Naive B cell (primary cell): Measurements from ENCODE around the gene RTN4R. TPM values are rescaled to one million over a fixed set of nuclear protein-coding genes. Genes with fewer than 3 reads are reported as not detected.
"Not testable (repeated sequence)": the region's sequence is repeated elsewhere in the genome, so short reads cannot be mapped to it uniquely, and the experiment has no call there.

Experiments
- ATAC-seq, 2 donors: fragments of 150-1000 bp; cut with Tn5 transposase; 2 replicates each; pipeline ENCODE4 v1.10.0; 2021; ENCODE audit warnings: low read depth in 2 of 2, mild to moderate bottlenecking in 2 of 2, moderate library complexity in 2 of 2
- DNase-seq: peaks from one replicate; pipeline ENCODE4 v3.0.0; 2022
- H3K27ac Mint-ChIP-seq, 6 donors: one replicate each; pipeline ENCODE4 v1.8.0; 2020 to 2022; ENCODE audit warnings: mild to moderate bottlenecking in 6 of 6, mixed read lengths in 6 of 6, moderate library complexity in 5 of 6, inconsistent platforms in 2 of 6
- H3K27me3 Mint-ChIP-seq, 3 donors: one replicate each; pipeline ENCODE4 v1.8.0; 2021 to 2022; ENCODE audit warnings: mixed read lengths in 3 of 3, mild to moderate bottlenecking in 1 of 3
- H3K36me3 Mint-ChIP-seq, 2 donors: one replicate each; pipeline ENCODE4 v1.8.0; 2020 to 2022; ENCODE audit warnings: mixed read lengths in 2 of 2, inconsistent platforms in 1 of 2, mild to moderate bottlenecking in 1 of 2
- H3K4me1 Mint-ChIP-seq, 3 donors: one replicate each; pipeline ENCODE4 v1.8.0; 2020 to 2022; ENCODE audit warnings: mixed read lengths in 3 of 3, inconsistent platforms in 1 of 3, mild to moderate bottlenecking in 1 of 3, moderate library complexity in 1 of 3
- H3K4me3 Mint-ChIP-seq, 8 donors: one replicate each; pipeline ENCODE4 v1.8.0; 2020 to 2022; ENCODE audit warnings: mild to moderate bottlenecking in 8 of 8, mixed read lengths in 8 of 8, moderate library complexity in 8 of 8, inconsistent platforms in 2 of 8
- H3K9me3 Mint-ChIP-seq, 7 donors: one replicate each; pipeline ENCODE4 v1.8.0; 2020 to 2022; ENCODE audit warnings: mixed read lengths in 7 of 7, mild to moderate bottlenecking in 5 of 7, inconsistent platforms in 2 of 7, moderate library complexity in 1 of 7
- polyA plus RNA-seq, 6 donors: library from polyadenylated mRNA; unstranded; fragments of 300-500 nt; fragmentation: Illumina TruSeq; gene quantifications; one replicate each; pipeline ENCODE4 v1.2.3, GENCODE V29; 2021; ENCODE audit warnings: low read depth in 6 of 6

The RTN4R gene
- polyA plus RNA-seq, result not detected

GRCh38 chr22:20268279-20269012 is at the start of gene RTN4R:
Gene RTN4R, minus strand, starts transcription at chr22:20268318. Its CDS starts 226 bp downstream, at chr22:20268092.
- peak; percentile 81 to 87 for ATAC-seq
- H3K36me3 Mint-ChIP-seq, result no peaks in the 10 kb centered on the region
- H3K27ac Mint-ChIP-seq, result peak within 1 kb of the TSS in 1 of 6 donors; percentile 72
- no peaks in the 10 kb centered on the region for H3K9me3 Mint-ChIP-seq
- peaks cover 0 to 15% (median 3%) of the 10 kb centered on the region in 3 donors for H3K4me1 Mint-ChIP-seq
- H3K27me3 Mint-ChIP-seq, result peaks cover 4 to 43% (median 7%) of the 10 kb centered on the region in 3 donors
- H3K4me3 Mint-ChIP-seq, result peak within 1 kb of the TSS; percentile 75 to 86 (median 82)
- DNase-seq, result peak; percentile 44

DNA sequence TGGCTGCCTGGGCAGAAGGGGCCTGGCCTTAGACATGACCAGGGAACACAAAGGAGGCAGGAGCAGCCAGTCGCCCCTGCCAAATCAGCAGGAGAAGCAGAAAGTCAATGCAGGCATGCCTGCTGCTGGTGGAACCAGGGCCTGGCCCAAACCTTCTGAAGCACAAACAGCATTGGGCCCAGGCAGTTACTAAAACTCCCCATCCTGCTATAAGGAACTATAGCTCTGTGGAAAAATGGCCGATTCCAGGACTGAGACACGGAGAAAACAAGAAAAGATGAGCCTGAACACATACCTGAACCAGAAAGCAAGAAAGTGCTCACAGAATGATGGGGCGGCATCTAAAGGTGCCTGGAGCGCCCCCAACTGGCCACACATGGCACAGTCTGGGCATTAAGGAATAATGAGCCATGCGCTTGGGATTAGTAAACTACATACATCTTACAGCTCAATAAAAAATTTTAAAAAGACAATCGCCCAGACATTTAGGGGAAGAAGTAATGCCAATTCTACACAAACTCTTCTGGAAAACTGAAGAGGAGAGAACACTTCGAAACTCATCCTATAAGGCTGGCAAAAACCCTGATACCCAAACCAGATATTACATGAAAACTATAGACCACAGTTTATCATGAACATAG is 49.4 kb upstream of the RTN4R start:
- H3K27me3 Mint-ChIP-seq, H3K36me3 Mint-ChIP-seq, DNase-seq, ATAC-seq, H3K9me3 Mint-ChIP-seq: not testable (repeated sequence)
- Mint-ChIP-seq H3K4me3 (peak overlapping the region; percentile 49 to 94 (median 74)), H3K27ac (peak overlapping the region in 1 of 6 donors; percentile 6), H3K4me1 (peaks cover 6 to 45% (median 31%) of the 10 kb centered on the region in 3 donors)

DNA sequence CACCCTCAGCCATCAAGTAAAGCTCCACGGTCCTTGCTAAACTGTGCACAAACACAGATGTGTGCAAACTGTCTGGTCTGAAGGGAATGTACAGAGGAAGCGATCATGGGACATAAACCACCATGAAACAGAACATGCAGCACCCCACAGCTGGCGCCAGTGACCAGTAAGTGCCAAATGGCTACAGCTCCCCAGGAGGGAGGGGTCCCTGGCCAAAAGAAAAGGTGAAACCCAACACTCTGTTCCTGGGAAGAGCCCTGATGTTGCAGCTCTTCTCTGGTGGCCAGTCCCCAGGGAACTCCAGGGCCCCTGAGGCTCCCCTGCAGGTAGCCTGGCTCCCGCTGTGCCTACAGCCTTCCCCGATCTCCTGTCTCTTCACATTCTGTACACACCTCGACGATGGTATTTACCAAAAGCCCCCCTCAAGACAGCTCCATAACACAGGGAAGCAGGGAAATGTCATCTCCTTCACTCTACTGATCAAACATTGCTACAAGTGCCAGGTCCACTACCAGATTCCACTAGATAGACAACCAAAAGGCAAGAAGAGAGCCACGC is 48.8 kb upstream of the RTN4R start:
- Mint-ChIP-seq H3K27me3 (no peaks in the 10 kb centered on the region), H3K36me3 (no peaks in the 10 kb centered on the region), H3K4me3 (peak overlapping the region in 2 of 8 donors; percentile 35 to 93), H3K9me3 (no peaks in the 10 kb centered on the region), H3K4me1 (peaks cover 6 to 45% (median 31%) of the 10 kb centered on the region in 3 donors), H3K27ac (no peak overlapping the region)
- ATAC-seq, result no peak
- DNase-seq, result no peak

DNA sequence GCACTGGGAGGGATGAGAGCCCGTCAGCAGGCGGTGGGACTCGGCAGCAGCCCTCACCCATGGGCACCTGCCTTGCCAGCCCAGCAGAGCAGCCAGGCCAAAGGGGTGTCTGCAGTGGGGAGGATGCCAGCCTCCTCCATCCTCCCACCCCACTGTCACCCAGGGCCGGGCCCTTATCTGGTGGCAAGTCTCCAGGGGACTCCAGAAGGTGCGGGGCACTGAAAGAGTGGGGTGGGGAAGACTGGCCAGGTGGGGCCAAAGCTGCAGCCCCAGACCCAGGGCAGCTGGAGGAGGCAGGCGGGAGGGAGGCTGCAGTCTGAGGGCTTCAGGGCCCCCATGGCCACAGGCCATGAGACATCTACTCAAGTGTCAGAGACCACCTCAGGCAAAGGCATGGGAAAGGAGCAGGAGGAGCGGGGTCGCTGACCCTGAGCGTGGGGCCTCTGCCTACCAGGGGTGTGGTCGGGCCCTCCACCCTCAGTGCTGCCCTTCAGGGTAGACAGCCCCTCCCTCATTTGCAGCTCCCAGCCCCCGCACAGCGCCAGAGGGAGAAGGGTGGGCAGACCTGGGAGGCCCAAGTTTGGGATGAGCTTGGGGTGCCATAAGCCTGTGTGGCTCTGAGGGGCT is 48.2 kb upstream of the RTN4R start:
- Mint-ChIP-seq H3K4me3 (peak overlapping the region in 1 of 8 donors; percentile 25), H3K9me3 (no peaks in the 10 kb centered on the region), H3K27ac (no peak overlapping the region), H3K27me3 (no peaks in the 10 kb centered on the region), H3K4me1 (peaks cover 6 to 42% (median 29%) of the 10 kb centered on the region in 3 donors), H3K36me3 (no peaks in the 10 kb centered on the region)
- no peak for ATAC-seq
- DNase-seq, result no peak

GRCh38 chr22:20315337-20316216 is 47.5 kb upstream of the RTN4R start:
- Mint-ChIP-seq H3K4me1 (peaks cover 2 to 34% (median 25%) of the 10 kb centered on the region in 3 donors), H3K4me3 (no peak overlapping the region), H3K9me3 (no peaks in the 10 kb centered on the region), H3K27me3 (no peaks in the 10 kb centered on the region), H3K36me3 (no peaks in the 10 kb centered on the region), H3K27ac (no peak overlapping the region)
- DNase-seq (no peak), ATAC-seq (no peak)

- H3K4me3 Mint-ChIP-seq, DNase-seq, H3K36me3 Mint-ChIP-seq: not testable (repeated sequence)
These were observed 46.7 kb upstream of the RTN4R start for GRCh38 chr22:20314741-20315336.

DNA sequence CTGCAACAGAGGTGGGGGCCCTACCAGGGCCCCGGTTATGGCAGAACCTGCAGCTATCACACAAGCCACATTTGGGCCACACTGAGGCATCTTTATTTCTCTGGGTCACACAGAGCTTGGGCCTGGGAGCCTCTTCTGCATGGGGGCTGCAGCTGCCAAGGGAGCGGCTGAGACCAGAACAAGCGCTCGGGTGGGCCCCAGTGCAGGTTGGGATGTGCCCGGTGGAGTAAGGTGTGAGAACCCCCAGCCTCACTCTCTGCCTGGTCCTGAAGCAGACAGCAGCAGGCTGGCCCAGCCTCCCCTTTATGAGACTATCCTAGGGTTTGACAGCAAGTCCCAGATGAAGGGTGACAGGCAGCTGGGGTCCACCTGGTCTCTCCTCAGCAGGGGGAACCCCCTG is 46.1 kb upstream of the RTN4R start:
- H3K27me3 Mint-ChIP-seq, DNase-seq, H3K4me3 Mint-ChIP-seq, ATAC-seq, H3K27ac Mint-ChIP-seq, H3K9me3 Mint-ChIP-seq, H3K36me3 Mint-ChIP-seq: not testable (repeated sequence)
- peaks cover 0 to 27% (median 21%) of the 10 kb centered on the region in 3 donors for H3K4me1 Mint-ChIP-seq

More at GRCh38 chr22:20314741-20315336, 46.7 kb upstream of the RTN4R start:
- H3K27ac Mint-ChIP-seq, H3K27me3 Mint-ChIP-seq, ATAC-seq, H3K9me3 Mint-ChIP-seq: not testable (repeated sequence)
- H3K4me1 Mint-ChIP-seq, result peaks cover 0 to 31% (median 24%) of the 10 kb centered on the region in 3 donors

DNA sequence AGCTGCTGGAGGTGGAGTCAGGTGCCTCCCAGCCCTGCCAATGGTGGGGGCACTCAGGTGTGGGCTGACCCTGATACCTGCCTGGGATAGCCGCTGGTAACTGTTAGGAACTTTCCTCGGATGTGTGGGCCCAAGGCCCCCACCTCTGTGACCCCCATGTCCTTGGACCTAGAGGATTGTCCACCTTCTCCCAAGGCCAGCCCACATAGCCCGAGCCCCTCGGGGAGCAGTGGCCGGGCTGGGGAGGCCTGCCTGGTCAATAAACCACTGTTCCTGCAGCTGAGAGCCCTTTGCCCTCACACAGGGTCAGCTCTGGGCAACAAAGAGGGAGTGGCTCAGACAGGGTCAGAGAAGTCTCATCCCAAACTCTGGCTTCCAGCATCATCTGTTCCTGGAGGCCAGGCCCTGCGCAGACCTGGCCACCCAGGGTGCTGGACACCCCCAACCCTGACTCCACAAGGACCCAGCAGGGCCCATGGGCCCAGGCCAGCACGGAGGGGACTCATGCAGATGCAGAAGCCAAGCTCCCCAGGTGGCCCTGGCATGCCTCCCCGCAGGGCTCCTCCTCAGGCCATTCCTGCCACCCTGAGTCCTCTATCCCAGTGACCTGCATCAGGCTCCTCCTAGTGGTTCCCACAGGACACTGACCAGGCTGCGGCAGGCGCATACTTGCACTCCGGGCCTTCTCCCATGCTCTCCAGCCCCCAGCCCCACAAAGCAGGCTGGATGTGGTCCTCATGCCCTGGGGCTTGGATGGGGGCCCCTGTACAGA is 45.4 kb upstream of the RTN4R start:
- ATAC-seq, DNase-seq, H3K4me3 Mint-ChIP-seq, H3K27ac Mint-ChIP-seq, H3K9me3 Mint-ChIP-seq, H3K27me3 Mint-ChIP-seq, H3K36me3 Mint-ChIP-seq: not testable (repeated sequence)
- peaks cover 0 to 24% (median 14%) of the 10 kb centered on the region in 3 donors for H3K4me1 Mint-ChIP-seq

DNA sequence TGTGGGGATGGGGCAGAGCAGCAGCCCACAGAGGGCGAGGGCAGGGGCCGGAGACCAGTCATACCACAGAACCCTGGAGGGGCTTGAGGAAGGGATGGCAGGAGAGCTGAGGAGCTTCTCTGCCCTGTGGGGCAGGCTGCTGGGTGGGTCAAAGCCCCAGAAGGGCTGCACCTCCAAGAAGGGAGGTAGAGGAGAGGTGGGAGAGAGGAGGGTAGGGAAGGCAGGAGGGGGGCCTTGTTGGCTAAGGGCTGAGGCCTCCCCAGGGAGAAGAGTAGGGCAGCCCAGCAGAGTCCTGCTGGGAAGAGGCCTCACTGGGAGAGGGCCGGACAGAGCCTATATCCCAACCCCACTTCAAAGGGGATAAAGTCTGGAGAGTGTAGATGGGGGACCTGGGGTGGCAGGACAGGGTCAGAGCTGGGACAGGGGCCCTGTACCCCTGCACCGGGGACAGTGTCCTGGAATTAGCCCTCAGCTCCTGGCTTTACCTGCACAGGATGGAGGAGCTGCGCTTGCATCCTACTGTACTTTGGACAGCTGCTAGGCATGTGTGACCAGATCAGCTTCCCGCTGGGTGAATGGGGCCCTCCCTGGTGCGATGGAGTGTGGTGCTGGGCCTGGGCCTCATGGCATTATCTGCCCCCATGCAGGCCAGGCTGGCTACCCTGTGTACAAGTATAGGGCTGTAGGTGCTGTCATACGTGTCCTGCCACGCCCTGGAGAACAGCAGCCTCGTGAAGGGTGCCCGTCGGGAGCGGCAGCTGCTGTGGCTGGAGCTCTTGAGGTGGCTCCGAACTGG is 44.5 kb upstream of the RTN4R start:
- DNase-seq, result no peak
- Mint-ChIP-seq H3K27ac (peak overlapping the region in 1 of 6 donors; percentile 24), H3K27me3 (no peaks in the 10 kb centered on the region), H3K36me3 (no peaks in the 10 kb centered on the region), H3K4me3 (no peak overlapping the region), H3K4me1 (peaks cover 0 to 16% (median 6%) of the 10 kb centered on the region in 3 donors), H3K9me3 (no peaks in the 10 kb centered on the region)
- no peak for ATAC-seq

DNA sequence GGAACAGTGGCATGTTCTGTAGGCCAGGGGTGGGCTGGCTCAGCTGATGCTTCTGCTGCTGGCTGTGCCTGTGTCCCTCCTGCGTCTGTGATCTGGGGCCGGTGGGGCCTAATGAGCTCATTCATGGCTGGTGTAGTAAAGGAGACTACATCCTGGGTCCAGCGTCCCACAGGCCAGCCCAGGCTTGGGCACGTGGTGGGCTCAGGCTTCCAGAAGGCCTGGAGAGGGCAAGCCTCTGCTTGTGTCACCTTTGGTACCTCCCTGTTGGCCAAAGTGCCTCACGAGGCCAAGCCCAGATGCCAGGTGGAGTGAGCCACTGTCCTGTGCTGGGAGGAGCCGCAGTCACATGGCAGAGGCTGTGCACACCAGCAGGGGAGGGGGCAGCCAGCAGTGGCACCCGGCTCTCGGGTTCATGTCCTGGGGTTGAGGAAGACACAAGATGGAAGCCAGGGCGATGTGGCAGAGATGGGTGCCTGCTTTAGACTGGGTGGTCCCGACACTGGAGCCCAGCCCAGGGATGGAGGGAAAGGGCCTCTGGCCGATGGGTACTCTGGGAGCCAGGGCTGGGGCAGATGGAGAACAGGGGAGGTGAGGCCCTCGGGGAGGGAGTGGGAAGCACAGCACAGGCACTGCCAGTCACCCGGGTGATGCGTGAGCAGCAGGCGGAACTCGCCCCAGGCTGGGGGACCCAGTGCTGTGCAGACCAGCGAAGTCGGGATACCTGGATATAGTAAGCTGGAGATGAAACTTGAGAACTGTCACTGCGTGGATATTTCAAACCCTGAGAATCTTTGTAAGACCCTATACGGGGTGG is 43.3 kb upstream of the RTN4R start:
- peak overlapping the region in 1 of 6 donors; percentile 70 for H3K27ac Mint-ChIP-seq

DNA sequence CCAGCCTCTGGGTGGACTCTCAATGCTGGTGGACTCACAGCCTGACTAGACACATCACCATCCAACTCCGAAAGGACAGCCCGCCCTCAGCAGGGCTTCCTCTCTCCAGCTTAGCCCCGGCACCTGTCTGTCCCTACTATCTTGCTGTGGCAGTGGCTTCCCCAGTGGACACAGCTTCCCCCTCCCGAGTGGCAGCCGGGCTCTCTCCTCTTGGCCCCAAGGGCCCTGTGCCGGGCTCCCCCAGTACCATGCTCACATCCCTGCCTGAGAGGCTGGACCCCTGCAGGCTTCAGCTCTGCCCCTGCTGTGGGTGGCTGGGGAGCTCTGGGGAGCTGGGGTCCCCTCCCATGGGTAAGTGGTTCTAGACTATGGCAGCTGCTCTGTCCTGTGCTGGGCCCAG is 42.7 kb upstream of the RTN4R start:
- ATAC-seq, H3K4me1 Mint-ChIP-seq, H3K4me3 Mint-ChIP-seq, H3K9me3 Mint-ChIP-seq, DNase-seq, H3K36me3 Mint-ChIP-seq, H3K27me3 Mint-ChIP-seq, H3K27ac Mint-ChIP-seq: not testable (repeated sequence)

More for the DNA sequence above, 43.3 kb upstream of the RTN4R start:
- H3K9me3 Mint-ChIP-seq, H3K4me1 Mint-ChIP-seq, H3K36me3 Mint-ChIP-seq, H3K27me3 Mint-ChIP-seq, DNase-seq, ATAC-seq, H3K4me3 Mint-ChIP-seq: not testable (repeated sequence)
